Measurements from ENCODE around the gene PEX3.

DNA sequence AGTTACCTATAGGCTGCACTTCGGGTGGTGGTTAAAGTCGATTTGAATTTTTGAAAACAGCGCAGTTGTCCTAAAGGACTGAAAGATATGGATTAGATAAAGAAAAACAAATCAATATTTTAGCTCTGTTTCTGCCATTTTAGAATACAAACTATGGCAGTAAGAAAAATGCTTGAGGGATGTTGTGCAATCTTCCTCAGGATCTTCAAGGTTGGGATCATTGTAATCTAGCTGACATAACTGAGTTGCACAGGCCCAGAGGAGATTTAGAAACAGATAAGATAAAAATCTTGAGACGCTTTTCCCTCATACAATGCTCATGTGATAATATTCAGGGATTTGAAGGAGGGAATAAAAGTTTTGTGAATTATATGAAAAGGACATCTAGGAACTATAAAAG is 926 bp downstream of the PEX3 start:
- TF ChIP-seq CTCF (IDR thresholded peaks at IDR 0.05), result no peak
- no peak for TF ChIP-seq POLR2A (IDR thresholded peaks at IDR 0.05)
